Parathyroid adenoma (tissue), 2 donors: ENCODE measurements around the gene ASB10.

Experiments used
- H2AFZ ChIP-seq: fragments of 300-600 bp; sonication (generic); one replicate; pipeline ENCODE4 v1.7.0; 2017; ENCODE audit warnings: antibody characterized with exemption, mild to moderate bottlenecking
- H3K27ac ChIP-seq: fragments of 300-600 bp; sonication (generic); one replicate; pipeline ENCODE4 v1.7.0; 2017
- H3K27me3 ChIP-seq: fragments of 300-600 bp; sonication (generic); one replicate; pipeline ENCODE4 v1.7.0; 2017; ENCODE audit warnings: low read length; ENCODE audit not compliant: control insufficient read depth, insufficient read depth
- H3K36me3 ChIP-seq: fragments of 300-600 bp; sonication (generic); one replicate; pipeline ENCODE4 v1.7.0; 2017; ENCODE audit warnings: low read length; ENCODE audit not compliant: control insufficient read depth, insufficient read depth
- H3K4me1 ChIP-seq: fragments of 300-600 bp; sonication (generic); one replicate; pipeline ENCODE4 v1.7.0; 2017; ENCODE audit warnings: control low read depth
- H3K4me2 ChIP-seq: fragments of 300-600 bp; sonication (generic); one replicate; pipeline ENCODE4 v1.7.0; 2017; ENCODE audit warnings: low read length
- H3K4me3 ChIP-seq: fragments of 300-600 bp; sonication (generic); one replicate; pipeline ENCODE4 v1.7.0; 2017; ENCODE audit warnings: low read depth, low read length
- H3K79me2 ChIP-seq: fragments of 300-600 bp; sonication (generic); one replicate; pipeline ENCODE4 v1.7.0; 2017; ENCODE audit warnings: control low read depth
- H3K9ac ChIP-seq: fragments of 300-600 bp; sonication (generic); one replicate; pipeline ENCODE4 v1.7.0; 2017; ENCODE audit warnings: mild to moderate bottlenecking
- H3K9me3 ChIP-seq: fragments of 300-600 bp; sonication (generic); one replicate; pipeline ENCODE4 v1.7.0; 2017; ENCODE audit warnings: low read length; ENCODE audit not compliant: control insufficient read depth
- CTCF ChIP-seq: fragments of 300-600 bp; sonication (generic); IDR thresholded peaks from one replicate; pipeline ENCODE4 v1.7.0; 2017; ENCODE audit warnings: antibody characterized with exemption, mild to moderate bottlenecking
- donor health status: primary hyperparathyroidism.

Gene ASB10

DNA sequence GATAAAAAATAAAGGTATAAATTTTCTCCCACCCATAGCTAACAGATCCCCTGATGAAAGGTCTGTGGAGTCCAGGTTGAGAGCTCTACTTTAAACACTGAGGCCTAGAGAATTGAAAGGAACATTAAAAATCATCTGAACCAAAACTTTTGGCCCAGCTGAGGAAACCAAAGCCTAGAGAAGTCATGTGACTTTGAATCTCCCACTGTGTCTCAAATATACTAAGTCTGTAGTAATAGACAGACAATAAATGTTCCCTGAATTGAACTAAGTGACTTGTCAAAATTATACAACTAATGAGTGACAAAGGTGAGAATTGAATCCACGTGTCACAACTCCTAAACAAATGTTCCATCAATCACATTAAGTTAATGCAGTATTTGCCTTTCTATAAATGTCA is 25.3 kb downstream of the ASB10 start:
- TF ChIP-seq CTCF, result no peak
- Histone ChIP-seq H3K27ac (no peak overlapping the region), H3K27me3 (no peaks in the 10 kb centered on the region), H3K36me3 (no peaks in the 10 kb centered on the region), H3K4me2 (no peak overlapping the region), H3K4me3 (no peak overlapping the region), H3K79me2 (no peaks in the 10 kb centered on the region), H2AFZ (no peak overlapping the region), H3K9me3 (no peaks in the 10 kb centered on the region), H3K4me1 (no peaks in the 10 kb centered on the region), H3K9ac (no peak overlapping the region)

DNA sequence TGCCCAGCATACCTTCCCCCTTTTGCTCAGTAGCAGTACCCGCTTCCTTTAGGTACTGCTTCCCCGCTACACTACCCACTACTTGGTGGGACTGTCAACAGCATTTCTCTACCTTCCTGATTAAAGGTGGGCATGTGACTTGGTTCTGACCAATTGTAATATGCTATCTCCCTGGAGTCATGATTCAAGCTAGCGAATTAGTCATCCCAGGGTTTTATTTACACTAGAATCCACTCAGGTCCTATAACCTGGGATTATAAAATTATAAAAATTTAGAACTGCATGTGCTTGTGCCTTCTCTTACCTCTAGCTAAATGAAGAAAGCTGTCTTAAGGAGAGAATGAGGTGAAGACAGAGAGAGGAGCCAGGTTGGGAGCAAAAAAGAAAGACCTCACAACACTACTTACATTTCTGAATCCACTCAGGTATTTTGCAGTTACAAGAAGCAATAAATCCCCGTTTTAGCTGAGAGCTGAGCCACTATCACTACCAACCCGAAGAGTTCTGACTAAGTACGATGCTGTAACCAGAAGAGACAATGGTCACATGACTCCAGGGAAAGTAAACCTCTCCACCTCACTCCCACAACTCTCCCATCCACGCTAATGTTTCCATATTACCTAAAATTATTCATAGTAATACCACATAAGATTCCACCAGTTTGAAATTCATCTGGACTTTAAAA is 29.3 kb downstream of the ASB10 start:
- Histone ChIP-seq H3K9me3 (no peaks in the 10 kb centered on the region), H3K4me3 (no peak overlapping the region), H3K79me2 (no peaks in the 10 kb centered on the region), H3K4me1 (no peaks in the 10 kb centered on the region), H3K4me2 (no peak overlapping the region), H3K27me3 (no peaks in the 10 kb centered on the region), H2AFZ (no peak overlapping the region), H3K9ac (no peak overlapping the region), H3K36me3 (no peaks in the 10 kb centered on the region), H3K27ac (no peak overlapping the region)
- TF ChIP-seq CTCF, result no peak

- Histone ChIP-seq H3K36me3 (no peaks in the 10 kb centered on the region), H3K79me2 (no peaks in the 10 kb centered on the region), H3K9ac (no peak overlapping the region), H3K27ac (no peak overlapping the region), H3K4me3 (no peak overlapping the region), H2AFZ (no peak overlapping the region), H3K4me2 (no peak overlapping the region), H3K27me3 (no peaks in the 10 kb centered on the region), H3K9me3 (no peaks in the 10 kb centered on the region), H3K4me1 (peaks cover 3% of the 10 kb centered on the region)
- no peak for TF ChIP-seq CTCF
Observed at GRCh38 chr7:151152643-151153513, 34.2 kb downstream of the ASB10 start.

- Histone ChIP-seq H3K27ac (no peak overlapping the region), H3K36me3 (no peaks in the 10 kb centered on the region), H3K79me2 (no peaks in the 10 kb centered on the region), H3K4me2 (no peak overlapping the region), H3K9me3 (no peaks in the 10 kb centered on the region), H3K27me3 (no peaks in the 10 kb centered on the region), H3K4me1 (peaks cover 3% of the 10 kb centered on the region), H3K9ac (no peak overlapping the region), H3K4me3 (no peak overlapping the region), H2AFZ (no peak overlapping the region)
- no peak for TF ChIP-seq CTCF
Observed at GRCh38 chr7:151150388-151150787, 36.7 kb downstream of the ASB10 start.
